HG02938 (cell line): ENCODE measurements around the gene ASCC2.
"Not testable (repeated sequence)": the region's sequence is repeated elsewhere in the genome, so short reads cannot be mapped to it uniquely, and the experiment has no call there.

ENCODE experiments used
- ATAC-seq: cut with Tn5 transposase; IDR thresholded peaks from one replicate; pipeline ENCODE4 v1.9.1; 2021; ENCODE audit warnings: mild to moderate bottlenecking, moderate library complexity; ENCODE audit not compliant: unreplicated experiment

Gene ASCC2

GRCh38 chr22:29837741-29838598 is at the start of gene ASCC2:
Gene ASCC2, minus strand, starts transcription at chr22:29838274. Its CDS starts 5,949 bp downstream, at chr22:29832325.
- peak; percentile 92 for ATAC-seq

GRCh38 chr22:29887358-29887757 is 49.3 kb upstream of the ASCC2 start:
- ATAC-seq, result no peak

GRCh38 chr22:29886596-29886995 is 48.5 kb upstream of the ASCC2 start:
- no peak for ATAC-seq

- ATAC-seq, result no peak
These were observed 47.5 kb upstream of the ASCC2 start for GRCh38 chr22:29885610-29886009.

GRCh38 chr22:29883775-29884097 is 45.7 kb upstream of the ASCC2 start:
- ATAC-seq, result no peak

GRCh38 chr22:29883045-29883774 is 45.1 kb upstream of the ASCC2 start, which contains the start of gene MTMR3:
Gene MTMR3, plus strand, starts transcription at chr22:29883174. Its CDS starts 87,886 bp downstream, at chr22:29971060.
- ATAC-seq, result peak; percentile 69

- no peak for ATAC-seq
These were observed 44.6 kb upstream of the ASCC2 start for GRCh38 chr22:29882716-29883044.

GRCh38 chr22:29879753-29880152 is 41.7 kb upstream of the ASCC2 start:
- ATAC-seq, result no peak

- ATAC-seq, result no peak
These were observed 39.5 kb upstream of the ASCC2 start for GRCh38 chr22:29877620-29878019.

GRCh38 chr22:29873943-29874342 is 35.9 kb upstream of the ASCC2 start:
- ATAC-seq, result no peak

GRCh38 chr22:29872989-29873388 is 34.9 kb upstream of the ASCC2 start:
- ATAC-seq, result no peak

GRCh38 chr22:29872144-29872893 is 34.2 kb upstream of the ASCC2 start:
- ATAC-seq, result no peak

GRCh38 chr22:29871684-29872083 is 33.6 kb upstream of the ASCC2 start:
- no peak for ATAC-seq

- no peak for ATAC-seq
These were observed 32.5 kb upstream of the ASCC2 start for GRCh38 chr22:29870574-29870973.

- no peak for ATAC-seq
These were observed 29.8 kb upstream of the ASCC2 start for GRCh38 chr22:29867851-29868250.

- ATAC-seq, result no peak
These were observed 29.2 kb upstream of the ASCC2 start for GRCh38 chr22:29867260-29867659.

GRCh38 chr22:29865572-29865971 is 27.5 kb upstream of the ASCC2 start:
- ATAC-seq, result not testable (repeated sequence)

- no peak for ATAC-seq
These were observed 23.7 kb upstream of the ASCC2 start for GRCh38 chr22:29861672-29862297.

- no peak for ATAC-seq
These were observed 22.1 kb upstream of the ASCC2 start for GRCh38 chr22:29860006-29860766.

GRCh38 chr22:29859030-29859429 is 21.0 kb upstream of the ASCC2 start:
- not testable (repeated sequence) for ATAC-seq
